K562 (cell line): ENCODE results near the gene TMEM39A. TPM values are rescaled to one million over a fixed set of nuclear protein-coding genes. Genes with fewer than 3 reads are reported as not detected.

Source experiments
- BRF1 ChIP-seq: IDR thresholded peaks from 3 replicates; pipeline ENCODE4 v1.6.1; 2011; ENCODE audit warnings: borderline replicate concordance, mild to moderate bottlenecking; ENCODE audit not compliant: insufficient read length; ENCODE audit errors: extremely low read depth
- CCNT2 ChIP-seq: IDR thresholded peaks from 2 replicates; pipeline ENCODE4 v1.6.1; 2011; ENCODE audit warnings: borderline replicate concordance, low read depth, mild to moderate bottlenecking, moderate library complexity, mixed read lengths, low read length; ENCODE audit not compliant: insufficient read length; ENCODE audit errors: extremely low read depth
- CXXC5 ChIP-seq: fragments of 250-450 bp; sonication (Bioruptor Pico); IDR thresholded peaks from 2 replicates; pipeline ENCODE4 v1.8.0; 2022; ENCODE audit warnings: inconsistent platforms, mild to moderate bottlenecking, moderate library complexity
- DEAF1 ChIP-seq: fragments of 450-650 bp; formaldehyde crosslinking; IDR thresholded peaks from 2 replicates; pipeline ENCODE4 v1.4.0; 2020; ENCODE audit warnings: mild to moderate bottlenecking, moderate library complexity
- ILK ChIP-seq: fragments of 450-650 bp; IDR thresholded peaks from 2 replicates; pipeline ENCODE4 v1.6.1; 2016; ENCODE audit warnings: missing genetic modification characterization, low read depth, mild to moderate bottlenecking, missing compliant biosample characterization, moderate library complexity, borderline replicate concordance
- NONO ChIP-seq, 2 experiments: fragments of 200-400 bp in 1 of 2; fragments of 450-650 bp in 1 of 2; formaldehyde crosslinking in 1 of 2; IDR thresholded peaks; 2 replicates each; pipeline ENCODE4 v1.6.1; 2017; ENCODE audit warnings: low read depth in 2 of 2, mild to moderate bottlenecking in 2 of 2, moderate library complexity in 2 of 2, low read length in 1 of 2
- RB1 ChIP-seq: fragments of 450-650 bp; IDR thresholded peaks from 2 replicates; pipeline ENCODE4 v1.6.1; 2017; ENCODE audit warnings: low read depth, mild to moderate bottlenecking
- SIRT6 ChIP-seq: IDR thresholded peaks from one replicate; pipeline ENCODE4 v1.6.1; 2012; ENCODE audit warnings: low read depth, mild to moderate bottlenecking, control low read depth, inconsistent platforms, low read length, moderate library complexity
- TCFL5 ChIP-seq: fragments of 250-450 bp; sonication (Bioruptor Pico); conservative IDR thresholded peaks from 2 replicates; pipeline ENCODE4 v1.6.1; 2021; ENCODE audit warnings: mild to moderate bottlenecking, moderate library complexity, matching md5 sums
- YY1 ChIP-seq, 3 experiments: IDR thresholded peaks; 2 replicates each; pipeline ENCODE4 v1.6.1; 2011; ENCODE audit warnings: low read length in 2 of 3, mild to moderate bottlenecking in 2 of 3, moderate library complexity in 2 of 3, borderline replicate concordance in 1 of 3, control low read depth in 1 of 3, low read depth in 1 of 3; ENCODE audit not compliant: insufficient read depth in 3 of 3, insufficient replicate concordance in 2 of 3, control insufficient read depth in 1 of 3, insufficient read length in 1 of 3; ENCODE audit errors: extremely low read depth in 1 of 3
- ZBTB40 ChIP-seq, 2 experiments: fragments of 450-650 bp in 1 of 2; sonication (generic) in 1 of 2; formaldehyde crosslinking in 1 of 2; IDR thresholded peaks; 2 replicates each; pipeline versions ENCODE4 v1.7.1 to v1.9.0; 2016 to 2022; ENCODE audit warnings: inconsistent platforms in 1 of 2, mild to moderate bottlenecking in 1 of 2, missing genetic modification reagents in 1 of 2
- ZFPM2 ChIP-seq: fragments of 250-450 bp; sonication (Bioruptor Pico); IDR thresholded peaks from 2 replicates; pipeline ENCODE4 v1.5.1; 2022; ENCODE audit warnings: mild to moderate bottlenecking
- ZKSCAN1 ChIP-seq: fragments of 150-350 bp; IDR thresholded peaks from 2 replicates; pipeline ENCODE4 v1.6.1; 2016; ENCODE audit warnings: low read depth, low read length
- ZNF695 ChIP-seq: fragments of 450-650 bp; formaldehyde crosslinking; IDR thresholded peaks from 2 replicates; pipeline ENCODE4 v1.4.0; 2020; ENCODE audit warnings: mild to moderate bottlenecking, moderate library complexity
- polyA plus RNA-seq, 8 experiments: library from polyadenylated mRNA; depleted of rRNA in 4 of 8; stranded (reverse) in 5 of 8; unstranded in 3 of 8; fragments of >200 nt; fragmentation: Nextera tagmentation in 2 of 8; fragmentation: Illumina TruSeq in 1 of 8; extraction: Ambion mirVana in 2 of 8; extraction: Trizol in 1 of 8; gene quantifications; 2 replicates each; pipeline versions ENCODE4 v1.2.1 to v1.2.3, GENCODE V29; 2011 to 2014; ENCODE audit warnings: inconsistent platforms in 1 of 8, missing spikeins in 1 of 8
- total RNA-seq, 7 experiments: library from RNA; depleted of rRNA in 6 of 7; stranded (reverse); fragments of >200 nt in 6 of 7; fragmentation: Illumina TruSeq in 2 of 7; extraction: Trizol in 2 of 7; gene quantifications; 2 replicates each; pipeline versions ENCODE4 v1.2.1 to v1.2.3, GENCODE V29; 2011 to 2021; ENCODE audit warnings: low replicate concordance in 1 of 7

TMEM39A gene
- total and polyA plus RNA-seq, 9 of the 15 experiments (the other 6 are each of a cell fraction or from before 2014, with no cell fraction given), result 12.0 to 41.5 (median 15.4) TPM

DNA sequence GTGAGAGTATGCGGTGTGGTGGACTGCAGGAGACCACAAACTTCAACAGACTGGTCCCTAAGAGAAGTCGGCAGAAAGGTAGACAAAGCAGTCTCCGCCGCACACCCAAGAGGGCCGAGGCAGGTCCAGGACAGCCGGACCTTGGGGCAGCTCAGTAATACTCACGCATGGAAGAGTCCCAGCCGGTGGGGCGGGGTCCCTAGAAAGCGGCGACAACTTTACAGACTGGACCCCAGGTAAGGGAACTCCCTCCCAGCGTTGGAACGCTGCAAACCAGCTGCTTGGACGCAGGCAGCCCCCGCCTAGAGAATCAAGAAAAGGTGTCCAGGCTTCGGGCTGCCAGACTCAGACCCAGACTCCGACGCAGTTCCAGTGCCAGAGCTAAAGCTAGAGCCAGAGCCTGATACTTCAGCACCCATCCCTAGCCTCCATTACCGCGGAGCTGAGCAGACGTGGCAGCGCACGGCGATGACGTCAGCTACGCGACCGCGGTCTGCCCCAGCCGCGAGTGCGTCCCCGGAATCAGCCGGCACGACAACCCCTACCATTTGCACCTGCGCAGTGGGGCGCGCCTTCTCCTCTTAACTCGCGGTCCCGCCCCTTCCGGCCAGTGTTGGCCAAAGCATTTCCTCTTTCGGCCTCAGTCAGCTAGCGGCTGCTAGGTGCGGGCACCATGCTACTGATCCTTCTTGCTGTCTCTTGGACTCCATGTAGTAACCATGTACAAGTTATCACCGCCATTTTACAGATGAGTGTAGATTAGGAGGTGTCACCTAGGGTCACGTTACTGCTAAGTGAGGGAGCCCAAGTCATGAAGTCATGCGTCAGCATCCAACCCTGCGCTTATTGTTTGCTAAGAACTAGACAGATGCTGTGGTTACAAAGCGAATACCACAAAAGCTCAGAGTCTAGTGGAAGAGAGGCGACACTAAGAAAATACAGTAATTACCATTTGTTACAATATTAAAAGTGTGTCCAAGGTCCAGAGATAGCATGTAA lies at the start of gene TMEM39A (continued):
- peak; percentile 82 for TF ChIP-seq ZBTB40 (IDR thresholded peaks at IDR 0.05)
- TF ChIP-seq ZBTB40 (CRISPR knock-in tag; IDR thresholded peaks at IDR 0.05), result no peak
- TF ChIP-seq BRF1, result no peak
- no peak for TF ChIP-seq ILK (tag)
- TF ChIP-seq YY1 (IDR thresholded peaks at IDR 0.05; ENCODE audit: borderline replicate concordance in 1 of 3, control insufficient read depth in 1 of 3, extremely low read depth in 1 of 3, insufficient read depth in 3 of 3, insufficient read length in 1 of 3, insufficient replicate concordance in 2 of 3, low read depth in 1 of 3, low read length in 2 of 3), result peak; percentile 58 to 92 (median 87)
- no peak for TF ChIP-seq TCFL5 (CRISPR knock-in tag)
- TF ChIP-seq SIRT6, result no peak
- peak; percentile 67 for TF ChIP-seq CCNT2
- TF ChIP-seq ZKSCAN1, result peak; percentile 61; the same call in 1 of the 2 replicates
- peak; percentile 63; the same call in 1 of the 2 replicates for TF ChIP-seq RB1
- peak; percentile 80 for TF ChIP-seq CXXC5
- TF ChIP-seq ZNF695 (CRISPR knock-in tag), result no peak
- TF ChIP-seq NONO (IDR thresholded peaks at IDR 0.05; ENCODE audit: low read depth in 2 of 2, low read length in 1 of 2), result no peak
- TF ChIP-seq ZFPM2 (CRISPR knock-in tag), result no peak
- TF ChIP-seq DEAF1 (CRISPR knock-in tag), result no peak
